SK-N-SH (cell line): ENCODE results near the gene SP7. TPM values are rescaled to one million over a fixed set of nuclear protein-coding genes. Genes with fewer than 3 reads are reported as not detected.

Experiments
- CTCF ChIA-PET: fragments of 300-600, 350-600 bp; formaldehyde crosslinking; extraction: SDS; loops from one replicate; lab custom pipeline; 2021; lab: Yijun Ruan, JAX
- POLR2A ChIA-PET: fragments of 350-600 bp; sonication (Branson Sonifier 250); formaldehyde crosslinking; extraction: SDS; loops from one replicate; lab custom pipeline; 2020; ENCODE audit warnings: antibody characterized with exemption, inconsistent platforms; lab: Yijun Ruan, JAX
- DNase-seq: peaks from one replicate; pipeline ENCODE4 v3.0.0; 2012
- H2AFZ ChIP-seq: fragments of 200-600 bp; sonication (generic); 2 replicates; pipeline ENCODE4 v1.8.1; 2016; ENCODE audit warnings: antibody characterized with exemption, mild to moderate bottlenecking, low read depth
- H3F3A ChIP-seq: fragments of 200-600 bp; sonication (generic); replicated peaks from 2 replicates; pipeline ENCODE3; 2016; ENCODE audit warnings: antibody characterized with exemption, mild to moderate bottlenecking; ENCODE audit not compliant: insufficient read depth
- H3K27ac ChIP-seq, 2 experiments: fragments of 200-500 bp in 1 of 2; fragments of 200-600 bp in 1 of 2; sonication (Bioruptor generic) in 1 of 2; sonication (generic), shearing (Covaris generic) in 1 of 2; 2 replicates each; pipeline versions ENCODE4 v1.5.1 to v1.6.1; 2014 to 2016; ENCODE audit warnings: low read depth in 2 of 2, inconsistent platforms in 1 of 2, low read length in 1 of 2, mild to moderate bottlenecking in 1 of 2, mixed read lengths in 1 of 2
- H3K27me3 ChIP-seq: fragments of 200-600 bp; sonication (generic), shearing (Covaris generic); 2 replicates; pipeline ENCODE4 v1.6.1; 2016; ENCODE audit warnings: mixed run types; ENCODE audit not compliant: insufficient read depth
- H3K36me3 ChIP-seq, 2 experiments: fragments of 200-500 bp in 1 of 2; fragments of 200-600 bp in 1 of 2; sonication (Bioruptor generic) in 1 of 2; sonication (generic) in 1 of 2; replicated peaks in 1 of 2; 2 replicates each; pipeline versions ENCODE3 to v1.5.1; 2014 to 2016; ENCODE audit warnings: low read length in 1 of 2, mild to moderate bottlenecking in 1 of 2; ENCODE audit not compliant: insufficient read depth in 2 of 2, control insufficient read depth in 1 of 2
- H3K4me1 ChIP-seq, 2 experiments: fragments of 200-500 bp in 1 of 2; fragments of 200-600 bp in 1 of 2; sonication (Bioruptor generic) in 1 of 2; sonication (generic), shearing (Covaris generic) in 1 of 2; 2 replicates each; pipeline versions ENCODE4 v1.5.1 to v1.6.1; 2014 to 2016; ENCODE audit warnings: low read depth in 1 of 2, low read length in 1 of 2, mixed run types in 1 of 2; ENCODE audit not compliant: insufficient read depth in 2 of 2, control insufficient read depth in 1 of 2
- H3K4me2 ChIP-seq: fragments of 200-600 bp; sonication (generic), shearing (Covaris generic); 2 replicates; pipeline ENCODE4 v1.6.1; 2017; ENCODE audit warnings: mixed run types
- H3K4me3 ChIP-seq, 2 experiments: fragments of 200-500 bp in 1 of 2; fragments of 200-600 bp in 1 of 2; sonication (Bioruptor generic) in 1 of 2; sonication (generic), shearing (Covaris generic) in 1 of 2; 2 replicates each; pipeline versions ENCODE4 v1.5.1 to v1.8.1; 2014 to 2016; ENCODE audit warnings: low read depth in 2 of 2, inconsistent platforms in 1 of 2, low read length in 1 of 2, mild to moderate bottlenecking in 1 of 2, mixed read lengths in 1 of 2, moderate library complexity in 1 of 2
- H3K79me2 ChIP-seq: fragments of 200-600 bp; sonication (generic); 2 replicates; pipeline ENCODE4 v1.8.1; 2017; ENCODE audit warnings: mild to moderate bottlenecking; ENCODE audit not compliant: insufficient read depth
- H3K9ac ChIP-seq: fragments of 200-600 bp; sonication (generic); 2 replicates; pipeline ENCODE4 v1.6.1; 2017; ENCODE audit warnings: mixed run types
- H3K9me2 ChIP-seq: fragments of 200-600 bp; sonication (generic); 2 replicates; pipeline ENCODE4 v1.6.1; 2017; ENCODE audit warnings: mixed run types
- H3K9me3 ChIP-seq: fragments of 200-600 bp; sonication (generic); 2 replicates; pipeline ENCODE4 v1.6.1; 2017; ENCODE audit warnings: mixed run types, mild to moderate bottlenecking, moderate library complexity
- H4K20me1 ChIP-seq: fragments of 200-600 bp; sonication (generic); 2 replicates; pipeline ENCODE4 v1.6.1; 2017; ENCODE audit warnings: mild to moderate bottlenecking, mixed run types; ENCODE audit not compliant: insufficient read depth
- CHD2 ChIP-seq: fragments of 150-350 bp; IDR thresholded peaks from 2 replicates; pipeline ENCODE4 v1.6.1; 2018; ENCODE audit warnings: low read length; ENCODE audit not compliant: partially characterized antibody
- ELF1 ChIP-seq: IDR thresholded peaks from 2 replicates; pipeline ENCODE4 v1.4.0; 2012
- EP300 ChIP-seq, 2 experiments: IDR thresholded peaks; 2 replicates each; pipeline versions ENCODE4 v1.4.0 to v1.6.1; 2012; ENCODE audit warnings: borderline replicate concordance in 1 of 2, low read depth in 1 of 2, low read length in 1 of 2
- FOSL2 ChIP-seq: IDR thresholded peaks from 2 replicates; pipeline ENCODE4 v1.4.0; 2012; ENCODE audit warnings: low read depth, mild to moderate bottlenecking, moderate library complexity, borderline replicate concordance
- GABPA ChIP-seq: IDR thresholded peaks from 2 replicates; pipeline ENCODE4 v1.4.0; 2012; ENCODE audit warnings: low read depth, mild to moderate bottlenecking
- GATA2 ChIP-seq: sonication (generic); formaldehyde crosslinking; IDR thresholded peaks from 2 replicates; pipeline ENCODE4 v1.5.0; 2020; ENCODE audit warnings: mild to moderate bottlenecking, missing genetic modification reagents
- MAX ChIP-seq: IDR thresholded peaks from 2 replicates; pipeline ENCODE4 v1.4.0; 2012; ENCODE audit warnings: low read depth
- MEF2A ChIP-seq: IDR thresholded peaks from 2 replicates; pipeline ENCODE4 v1.4.0; 2012; ENCODE audit warnings: low read depth, borderline replicate concordance
- MXI1 ChIP-seq: IDR thresholded peaks from 2 replicates; pipeline ENCODE4 v1.6.1; 2012; ENCODE audit warnings: mild to moderate bottlenecking, low read depth, low read length, improper control_type of control experiment
- NFIC ChIP-seq: IDR thresholded peaks from 2 replicates; pipeline ENCODE4 v1.4.0; 2012; ENCODE audit warnings: borderline replicate concordance
- NRF1 ChIP-seq: IDR thresholded peaks from 2 replicates; pipeline ENCODE4 v1.6.1; 2012; ENCODE audit warnings: low read depth, mild to moderate bottlenecking, low read length
- POLR2AphosphoS5 ChIP-seq: IDR thresholded peaks from 2 replicates; pipeline ENCODE4 v1.6.1; 2012; ENCODE audit warnings: low read depth, low read length
- RAD21 ChIP-seq: IDR thresholded peaks from 2 replicates; pipeline ENCODE4 v1.6.1; 2012; ENCODE audit warnings: mild to moderate bottlenecking, low read length
- RCOR1 ChIP-seq: fragments of 150-350 bp; IDR thresholded peaks from 2 replicates; pipeline ENCODE4 v1.6.1; 2017; ENCODE audit warnings: antibody characterized with exemption, low read length
- REST ChIP-seq: IDR thresholded peaks from 2 replicates; pipeline ENCODE4 v1.6.1; 2012; ENCODE audit warnings: mild to moderate bottlenecking, low read depth, low read length, moderate library complexity
- RFX5 ChIP-seq: IDR thresholded peaks from 2 replicates; pipeline ENCODE4 v1.6.1; 2012; ENCODE audit warnings: mild to moderate bottlenecking, improper control_type of control experiment, low read length
- SMC3 ChIP-seq: IDR thresholded peaks from 2 replicates; pipeline ENCODE4 v1.6.1; 2012; ENCODE audit warnings: low read depth, low read length, improper control_type of control experiment
- TCF12 ChIP-seq: IDR thresholded peaks from 2 replicates; pipeline ENCODE4 v1.4.0; 2012
- TEAD4 ChIP-seq: IDR thresholded peaks from 2 replicates; pipeline ENCODE4 v1.4.0; 2012; ENCODE audit warnings: mild to moderate bottlenecking, borderline replicate concordance; ENCODE audit not compliant: insufficient read depth
- USF1 ChIP-seq: IDR thresholded peaks from 2 replicates; pipeline ENCODE4 v1.4.0; 2012; ENCODE audit warnings: low read depth, borderline replicate concordance
- USF2 ChIP-seq: fragments of 150-350 bp; IDR thresholded peaks from 2 replicates; pipeline ENCODE4 v1.6.1; 2017; ENCODE audit warnings: antibody characterized with exemption, low read length, low read depth, borderline replicate concordance
- YY1 ChIP-seq: IDR thresholded peaks from 2 replicates; pipeline ENCODE4 v1.4.0; 2012; ENCODE audit warnings: low read depth, mild to moderate bottlenecking
- WGBS: methylation state at CpG from one replicate; pipeline ENCODE4 v1.1.6; 2017; ENCODE audit warnings: low lambda C conversion rate; 5-methylcytosine and 5-hydroxymethylcytosine counted together
- polyA plus RNA-seq, 3 experiments: library from polyadenylated mRNA; depleted of rRNA; stranded (reverse); fragments of >200 nt; gene quantifications; 2 replicates each; pipeline ENCODE4 v1.2.3, GENCODE V29; 2012

SP7 gene
- polyA plus RNA-seq, 1 of the 3 experiments (the other 2 are of a cell fraction): not detected

GRCh38 chr12:53308276-53308675, 27.9 kb downstream of the SP7 start:
- H3K27me3 ChIP-seq: no peaks in the 10 kb centered on the region
- no peak overlapping the region for H3K4me2 ChIP-seq
- no peak overlapping the region for H3K9ac ChIP-seq
- DNase-seq: no peak
- H3K4me3 ChIP-seq: no peak overlapping the region
- no peaks in the 10 kb centered on the region for H4K20me1 ChIP-seq
- ChIA-PET POLR2A (interaction anchor here (0.7 to 1.6 kb wide), 4 partner anchors 9 to 166 kb away, joined by 3 to 4 read pairs (median 3); partner anchors contain the start of genes MYG1 and PFDN5), CTCF (interaction anchor here (1.0 to 5.0 kb wide), 4 partner anchors 13 to 95 kb away, joined by 3 to 38 read pairs (median 8); partner anchors contain the start of gene AAAS)
- TF ChIP-seq USF1 (no peak), CHD2 (no peak), YY1 (no peak), EP300 (IDR thresholded peaks at IDR 0.05; ENCODE audit: borderline replicate concordance in 1 of 2, low read depth in 1 of 2, low read length in 1 of 2) (no peak), MAX (no peak), MXI1 (no peak), RAD21 (no peak), TEAD4 (no peak), NFIC (no peak), REST (no peak), SMC3 (no peak), MEF2A (no peak), GATA2 (CRISPR knock-in tag) (no peak), RFX5 (no peak)
- peaks cover 20 to 49% of the 10 kb centered on the region in 2 experiments for H3K36me3 ChIP-seq
- no peak overlapping the region for H2AFZ ChIP-seq
- H3K4me1 ChIP-seq: no peaks in the 10 kb centered on the region; a peak in 1 of 4 replicates
- WGBS: 73% methylated on average over 4 of the region's 4 CpGs
- H3K79me2 ChIP-seq: peaks cover 15% of the 10 kb centered on the region; the same call in 1 of the 2 replicates
- H3K9me3 ChIP-seq: no peaks in the 10 kb centered on the region
- H3K27ac ChIP-seq: no peak overlapping the region
- H3K9me2 ChIP-seq: no peaks in the 10 kb centered on the region
- no peaks in the 10 kb centered on the region for H3F3A ChIP-seq

- TF ChIP-seq USF2: no peak
- TF ChIP-seq NFIC: no peak
- TF ChIP-seq MXI1: no peak
- TF ChIP-seq NRF1: no peak
- TF ChIP-seq YY1: no peak
- no peak for TF ChIP-seq USF1
- TF ChIP-seq MAX: no peak
- no peak for TF ChIP-seq RFX5
- TF ChIP-seq TEAD4: no peak
- TF ChIP-seq FOSL2: no peak
- TF ChIP-seq RAD21: no peak
- TF ChIP-seq ELF1: no peak
- TF ChIP-seq POLR2AphosphoS5: no peak
- no peak for TF ChIP-seq EP300 (IDR thresholded peaks at IDR 0.05; ENCODE audit: borderline replicate concordance in 1 of 2, low read depth in 1 of 2, low read length in 1 of 2)
- no peak for TF ChIP-seq RCOR1
- no peak for TF ChIP-seq TCF12
- no peak for TF ChIP-seq GABPA
- peaks cover 0 to 9% of the 10 kb centered on the region in 2 experiments; a peak in 1 of 4 replicates for H3K4me1 ChIP-seq
- 96% methylated on average over 3 of the region's 10 CpGs for WGBS
- H3K9me2 ChIP-seq: no peaks in the 10 kb centered on the region
- no peak overlapping the region for H3K27ac ChIP-seq
- no peaks in the 10 kb centered on the region for H4K20me1 ChIP-seq
- H3K79me2 ChIP-seq: peaks cover 29% of the 10 kb centered on the region
- no peaks in the 10 kb centered on the region for H3F3A ChIP-seq
- peaks cover 27 to 62% of the 10 kb centered on the region in 2 experiments for H3K36me3 ChIP-seq
- ChIA-PET POLR2A (no interaction called here), CTCF (no interaction called here)
- no peaks in the 10 kb centered on the region for H3K27me3 ChIP-seq
- no peak overlapping the region for H3K9ac ChIP-seq
- H3K4me3 ChIP-seq: no peak overlapping the region
- H3K4me2 ChIP-seq: no peak overlapping the region
- no peak for DNase-seq
- H2AFZ ChIP-seq: no peak overlapping the region
- no peaks in the 10 kb centered on the region for H3K9me3 ChIP-seq
Measured at GRCh38 chr12:53306826-53307225, 29.3 kb downstream of the SP7 start.
